WTC11 (cell line): ENCODE measurements around the gene SLC12A8.

Experiments
- ATF3 ChIP-seq: sonication (generic); formaldehyde crosslinking; conservative IDR thresholded peaks from 2 replicates; pipeline ENCODE4 v1.8.1; 2022; ENCODE audit warnings: mild to moderate bottlenecking, missing genetic modification reagents
- CDX4 ChIP-seq: fragments of 250-450 bp; sonication (Bioruptor Pico); IDR thresholded peaks from 2 replicates; pipeline ENCODE4 v1.9.0; 2021; ENCODE audit warnings: moderate library complexity, mild to moderate bottlenecking, inconsistent platforms, borderline replicate concordance
- CREM ChIP-seq: sonication (generic); formaldehyde crosslinking; IDR thresholded peaks from 2 replicates; pipeline ENCODE4 v1.8.1; 2022; ENCODE audit warnings: mild to moderate bottlenecking, missing genetic modification reagents, moderate library complexity
- ELF4 ChIP-seq: sonication (generic); formaldehyde crosslinking; IDR thresholded peaks from 2 replicates; pipeline ENCODE4 v1.8.1; 2022; ENCODE audit warnings: low read depth, mild to moderate bottlenecking, moderate library complexity, missing genetic modification reagents
- ESRRA ChIP-seq: sonication (generic); formaldehyde crosslinking; IDR thresholded peaks from 2 replicates; pipeline ENCODE4 v1.8.1; 2022; ENCODE audit warnings: mild to moderate bottlenecking, missing genetic modification reagents, borderline replicate concordance
- IRF1 ChIP-seq: sonication (generic); formaldehyde crosslinking; IDR thresholded peaks from 2 replicates; pipeline ENCODE4 v1.8.0; 2023; ENCODE audit warnings: missing genetic modification reagents
- NR1H2 ChIP-seq: sonication (generic); formaldehyde crosslinking; IDR thresholded peaks from 2 replicates; pipeline ENCODE4 v1.9.0; 2021; ENCODE audit warnings: mild to moderate bottlenecking, moderate library complexity, missing genetic modification reagents
- STAT6 ChIP-seq: sonication (generic); formaldehyde crosslinking; conservative IDR thresholded peaks from 2 replicates; pipeline ENCODE4 v1.8.1; 2023; ENCODE audit warnings: mild to moderate bottlenecking, low read depth, missing genetic modification reagents, moderate library complexity
- TP53 ChIP-seq: sonication (generic); formaldehyde crosslinking; IDR thresholded peaks from 2 replicates; pipeline ENCODE4 v1.8.1; 2023; ENCODE audit warnings: mild to moderate bottlenecking, missing genetic modification reagents
- ZNF263 ChIP-seq: sonication (generic); formaldehyde crosslinking; IDR thresholded peaks from 2 replicates; pipeline ENCODE4 v1.8.1; 2022; ENCODE audit warnings: low read depth, mild to moderate bottlenecking, moderate library complexity, missing genetic modification reagents
- TF ChIP-seq, protein P1 (sequence below): fragments of 200-600 bp; IDR thresholded peaks from 2 replicates; pipeline ENCODE4 v1.8.0; 2022; ENCODE audit warnings: antibody characterized with exemption

- TF ChIP-seq CREM (CRISPR knock-in tag) (no peak), CDX4 (CRISPR knock-in tag) (no peak), ELF4 (no peak), ESRRA (no peak), ZNF263 (CRISPR knock-in tag) (no peak), IRF1 (CRISPR knock-in tag) (no peak), TP53 (CRISPR knock-in tag) (no peak), STAT6 (no peak), ATF3 (no peak), NR1H2 (no peak)
- TF ChIP-seq, protein P1, sequence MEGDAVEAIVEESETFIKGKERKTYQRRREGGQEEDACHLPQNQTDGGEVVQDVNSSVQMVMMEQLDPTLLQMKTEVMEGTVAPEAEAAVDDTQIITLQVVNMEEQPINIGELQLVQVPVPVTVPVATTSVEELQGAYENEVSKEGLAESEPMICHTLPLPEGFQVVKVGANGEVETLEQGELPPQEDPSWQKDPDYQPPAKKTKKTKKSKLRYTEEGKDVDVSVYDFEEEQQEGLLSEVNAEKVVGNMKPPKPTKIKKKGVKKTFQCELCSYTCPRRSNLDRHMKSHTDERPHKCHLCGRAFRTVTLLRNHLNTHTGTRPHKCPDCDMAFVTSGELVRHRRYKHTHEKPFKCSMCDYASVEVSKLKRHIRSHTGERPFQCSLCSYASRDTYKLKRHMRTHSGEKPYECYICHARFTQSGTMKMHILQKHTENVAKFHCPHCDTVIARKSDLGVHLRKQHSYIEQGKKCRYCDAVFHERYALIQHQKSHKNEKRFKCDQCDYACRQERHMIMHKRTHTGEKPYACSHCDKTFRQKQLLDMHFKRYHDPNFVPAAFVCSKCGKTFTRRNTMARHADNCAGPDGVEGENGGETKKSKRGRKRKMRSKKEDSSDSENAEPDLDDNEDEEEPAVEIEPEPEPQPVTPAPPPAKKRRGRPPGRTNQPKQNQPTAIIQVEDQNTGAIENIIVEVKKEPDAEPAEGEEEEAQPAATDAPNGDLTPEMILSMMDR = no peak
Measured at GRCh38 chr3:125053304-125053699, 159.2 kb downstream of the SLC12A8 start.
